ENCODE measurements around the gene RAI1. TPM values are rescaled to one million over a fixed set of nuclear protein-coding genes. Genes with fewer than 3 reads are reported as not detected.

RAI1 gene
- total RNA-seq, 1 experiment from 2014 or later, result 8.8 TPM

GRCh38 chr17:17814162-17815061 is 133.2 kb downstream of the RAI1 start:
- DNase-seq (ENCODE audit: low spot score), result no peak

GRCh38 chr17:17815062-17815406 is 133.8 kb downstream of the RAI1 start:
- no peak for DNase-seq (ENCODE audit: low spot score)

GRCh38 chr17:17815436-17816200 is 134.4 kb downstream of the RAI1 start:
- no peak for DNase-seq (ENCODE audit: low spot score)

- DNase-seq (ENCODE audit: low spot score), result no peak
These were observed 135.1 kb downstream of the RAI1 start for GRCh38 chr17:17816240-17816814.

GRCh38 chr17:17816831-17817551 is 135.7 kb downstream of the RAI1 start:
- DNase-seq (ENCODE audit: low spot score), result no peak

- no peak for DNase-seq (ENCODE audit: low spot score)
These were observed 136.3 kb downstream of the RAI1 start for GRCh38 chr17:17817552-17817947.

GRCh38 chr17:17818088-17818526 is 136.8 kb downstream of the RAI1 start:
- DNase-seq (ENCODE audit: low spot score), result peak; percentile 67

GRCh38 chr17:17819111-17819510 is 137.9 kb downstream of the RAI1 start:
- DNase-seq (ENCODE audit: low spot score), result no peak

- peak; percentile 96 for DNase-seq (ENCODE audit: low spot score)
These were observed 138.3 kb downstream of the RAI1 start for GRCh38 chr17:17819561-17819995.

- DNase-seq (ENCODE audit: low spot score), result no peak
These were observed 138.8 kb downstream of the RAI1 start for GRCh38 chr17:17820046-17820445.

- DNase-seq (ENCODE audit: low spot score), result no peak
These were observed 139.4 kb downstream of the RAI1 start for GRCh38 chr17:17820463-17821158.

GRCh38 chr17:17822189-17822588 is 140.9 kb downstream of the RAI1 start:
- DNase-seq (ENCODE audit: low spot score), result no peak

- no peak for DNase-seq (ENCODE audit: low spot score)
These were observed 141.4 kb downstream of the RAI1 start for GRCh38 chr17:17822616-17823015.

- peak; percentile 81 for DNase-seq (ENCODE audit: low spot score)
These were observed 142.3 kb downstream of the RAI1 start for GRCh38 chr17:17823433-17824118.

GRCh38 chr17:17824119-17824782 is 143.0 kb downstream of the RAI1 start:
- DNase-seq (ENCODE audit: low spot score), result no peak

GRCh38 chr17:17824783-17825614 is 143.7 kb downstream of the RAI1 start:
- DNase-seq (ENCODE audit: low spot score), result no peak

GRCh38 chr17:17826342-17826713 is 145.1 kb downstream of the RAI1 start:
- no peak for DNase-seq (ENCODE audit: low spot score)

- no peak for DNase-seq (ENCODE audit: low spot score)
These were observed 145.9 kb downstream of the RAI1 start for GRCh38 chr17:17826942-17827785.
